ENCODE data around the gene EZR.

DNA sequence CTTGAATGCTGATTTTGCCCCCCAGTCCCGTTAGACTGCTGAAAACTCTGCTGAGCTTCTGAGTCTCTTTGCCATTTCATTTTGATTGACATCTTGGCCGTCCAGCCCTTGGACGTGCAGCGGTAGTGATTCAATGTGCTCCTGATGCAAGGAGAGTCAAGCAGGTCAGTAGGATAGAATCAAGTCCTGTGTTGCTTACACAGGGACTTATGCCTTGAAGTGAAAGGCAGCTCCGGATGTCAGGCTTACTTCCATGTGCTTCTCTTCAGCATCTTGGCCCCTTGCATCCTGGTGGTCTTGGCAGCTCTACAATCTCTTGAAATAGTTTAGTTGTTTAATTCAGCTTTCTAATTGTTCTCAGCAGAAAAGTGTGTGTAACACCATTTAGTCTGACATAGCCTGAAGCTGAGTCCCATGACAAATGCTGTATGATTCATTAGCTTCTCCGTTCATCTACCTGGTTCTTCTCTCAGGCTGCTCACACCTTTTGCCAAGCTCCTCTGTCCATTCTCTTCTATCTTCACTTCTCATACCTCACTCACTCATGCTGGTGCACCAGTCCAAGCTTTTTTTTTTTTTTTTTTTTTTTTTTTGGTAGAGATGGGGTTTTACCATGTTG lies 76.0 kb downstream of the EZR start:
- no peak for TF ChIP-seq EZH2 (IDR thresholded peaks at IDR 0.05; ENCODE audit: borderline replicate concordance, low read length)
- TF ChIP-seq, protein P1, sequence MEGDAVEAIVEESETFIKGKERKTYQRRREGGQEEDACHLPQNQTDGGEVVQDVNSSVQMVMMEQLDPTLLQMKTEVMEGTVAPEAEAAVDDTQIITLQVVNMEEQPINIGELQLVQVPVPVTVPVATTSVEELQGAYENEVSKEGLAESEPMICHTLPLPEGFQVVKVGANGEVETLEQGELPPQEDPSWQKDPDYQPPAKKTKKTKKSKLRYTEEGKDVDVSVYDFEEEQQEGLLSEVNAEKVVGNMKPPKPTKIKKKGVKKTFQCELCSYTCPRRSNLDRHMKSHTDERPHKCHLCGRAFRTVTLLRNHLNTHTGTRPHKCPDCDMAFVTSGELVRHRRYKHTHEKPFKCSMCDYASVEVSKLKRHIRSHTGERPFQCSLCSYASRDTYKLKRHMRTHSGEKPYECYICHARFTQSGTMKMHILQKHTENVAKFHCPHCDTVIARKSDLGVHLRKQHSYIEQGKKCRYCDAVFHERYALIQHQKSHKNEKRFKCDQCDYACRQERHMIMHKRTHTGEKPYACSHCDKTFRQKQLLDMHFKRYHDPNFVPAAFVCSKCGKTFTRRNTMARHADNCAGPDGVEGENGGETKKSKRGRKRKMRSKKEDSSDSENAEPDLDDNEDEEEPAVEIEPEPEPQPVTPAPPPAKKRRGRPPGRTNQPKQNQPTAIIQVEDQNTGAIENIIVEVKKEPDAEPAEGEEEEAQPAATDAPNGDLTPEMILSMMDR (conservative IDR thresholded peaks at IDR 0.05 in 1 of 2, IDR thresholded peaks at IDR 0.05 in 1 of 2; ENCODE audit: extremely low read depth in 1 of 2, insufficient read depth in 1 of 2, low read depth in 1 of 2, low read length in 2 of 2), result no peak
